Erythroblast (primary cell): Measurements from ENCODE around the gene AGR2.

ENCODE experiments used
- GATA1 ChIP-seq: IDR thresholded peaks from 2 replicates; pipeline ENCODE4 v1.6.1; 2011; ENCODE audit warnings: low read depth, mild to moderate bottlenecking, control low read depth, low read length, moderate library complexity
- POLR2A ChIP-seq: IDR thresholded peaks from 2 replicates; pipeline ENCODE4 v1.6.1; 2011; ENCODE audit warnings: mild to moderate bottlenecking, low read length

- TF ChIP-seq POLR2A (no peak), GATA1 (no peak)
These were observed 60.1 kb downstream of the AGR2 start for GRCh38 chr7:16744518-16745250.
